HepG2 (cell line): Measurements from ENCODE around the gene SLC5A6. TPM values are rescaled to one million over a fixed set of nuclear protein-coding genes. Genes with fewer than 3 reads are reported as not detected.

ENCODE experiments used
- CENPT ChIP-seq: sonication (generic); formaldehyde crosslinking; IDR thresholded peaks from 2 replicates; pipeline ENCODE4 v1.8.0; 2022; ENCODE audit warnings: low read depth, mild to moderate bottlenecking, moderate library complexity, missing genetic modification reagents
- KLF16 ChIP-seq, 2 experiments: sonication (generic) in 1 of 2; formaldehyde crosslinking in 1 of 2; IDR thresholded peaks; 2 replicates each; pipeline versions ENCODE4 v1.6.1 to v1.8.0; 2016 to 2023; ENCODE audit warnings: missing genetic modification reagents in 2 of 2, missing compliant biosample characterization in 1 of 2
- NFE2 ChIP-seq: sonication (generic); formaldehyde crosslinking; IDR thresholded peaks from 2 replicates; pipeline ENCODE4 v1.4.0; 2020; ENCODE audit warnings: missing genetic modification reagents
- NFIB ChIP-seq: sonication (generic); formaldehyde crosslinking; IDR thresholded peaks from 2 replicates; pipeline ENCODE4 v1.9.0; 2021; ENCODE audit warnings: missing genetic modification reagents, mild to moderate bottlenecking, borderline replicate concordance
- NR1H2 ChIP-seq: sonication (generic); formaldehyde crosslinking; IDR thresholded peaks from 2 replicates; pipeline ENCODE4 v1.8.1; 2022; ENCODE audit warnings: low read depth, missing genetic modification reagents, borderline replicate concordance
- RELA ChIP-seq: sonication (generic); formaldehyde crosslinking; IDR thresholded peaks from 2 replicates; pipeline ENCODE4 v1.4.0; 2020; ENCODE audit warnings: missing genetic modification reagents
- REPIN1 ChIP-seq: sonication (generic); formaldehyde crosslinking; IDR thresholded peaks from 2 replicates; pipeline ENCODE4 v1.8.0; 2022; ENCODE audit warnings: missing genetic modification reagents, low read depth, mild to moderate bottlenecking, borderline replicate concordance
- RFXAP ChIP-seq: sonication (generic); formaldehyde crosslinking; IDR thresholded peaks from 2 replicates; pipeline ENCODE4 v1.4.0; 2020; ENCODE audit warnings: missing genetic modification reagents, borderline replicate concordance
- ZBTB7B ChIP-seq: sonication (generic); formaldehyde crosslinking; IDR thresholded peaks from 2 replicates; pipeline ENCODE4 v1.4.0; 2020; ENCODE audit warnings: missing genetic modification reagents
- ZIK1 ChIP-seq: sonication (generic); formaldehyde crosslinking; IDR thresholded peaks from 2 replicates; pipeline ENCODE4 v1.5.0; 2020; ENCODE audit warnings: mild to moderate bottlenecking, low read depth, missing genetic modification reagents, borderline replicate concordance
- ZNF101 ChIP-seq: sonication (generic); formaldehyde crosslinking; IDR thresholded peaks from 2 replicates; pipeline ENCODE4 v1.4.0; 2020; ENCODE audit warnings: mild to moderate bottlenecking, low read depth, missing genetic modification reagents, borderline replicate concordance
- ZNF768 ChIP-seq: sonication (generic); formaldehyde crosslinking; IDR thresholded peaks from 2 replicates; pipeline ENCODE4 v1.4.0; 2020; ENCODE audit warnings: missing genetic modification reagents
- polyA plus RNA-seq, 8 experiments: library from polyadenylated mRNA; depleted of rRNA in 3 of 8; stranded (reverse) in 7 of 8; unstranded in 1 of 8; fragments of >200 nt; fragmentation: Illumina TruSeq in 4 of 8; extraction: Trizol in 4 of 8; gene quantifications; 2 replicates each; pipeline versions ENCODE4 v1.2.1 to v1.2.3, GENCODE V29; 2011 to 2016; ENCODE audit warnings: low read depth in 4 of 8, missing spikeins in 1 of 8, mixed read lengths in 1 of 8; ENCODE audit not compliant: insufficient read depth in 1 of 8
- total RNA-seq, 5 experiments: library from RNA; depleted of rRNA; stranded (reverse); fragments of >200 nt; fragmentation: Illumina TruSeq; extraction: Trizol; gene quantifications; 2 replicates each; pipeline ENCODE4 v1.2.3, GENCODE V29; 2016; ENCODE audit warnings: low read depth in 1 of 5
- TF ChIP-seq, protein P1 (sequence below): sonication (generic); formaldehyde crosslinking; IDR thresholded peaks from 2 replicates; pipeline ENCODE4 v1.4.0; 2020; ENCODE audit warnings: missing genetic modification reagents, borderline replicate concordance
- TF ChIP-seq, protein P2 (sequence below): sonication (generic); formaldehyde crosslinking; conservative IDR thresholded peaks from 2 replicates; pipeline ENCODE4 v1.8.0; 2022; ENCODE audit warnings: mild to moderate bottlenecking, moderate library complexity, missing genetic modification reagents
- TF ChIP-seq, protein P3 (sequence below): sonication (generic); formaldehyde crosslinking; IDR thresholded peaks from 2 replicates; pipeline ENCODE4 v1.4.0; 2020; ENCODE audit warnings: missing genetic modification reagents

The SLC5A6 gene
- total and polyA plus RNA-seq, 2 of the 13 experiments (the other 11 are each of a cell fraction or from before 2014, with no cell fraction given), result 135 to 417 TPM

DNA sequence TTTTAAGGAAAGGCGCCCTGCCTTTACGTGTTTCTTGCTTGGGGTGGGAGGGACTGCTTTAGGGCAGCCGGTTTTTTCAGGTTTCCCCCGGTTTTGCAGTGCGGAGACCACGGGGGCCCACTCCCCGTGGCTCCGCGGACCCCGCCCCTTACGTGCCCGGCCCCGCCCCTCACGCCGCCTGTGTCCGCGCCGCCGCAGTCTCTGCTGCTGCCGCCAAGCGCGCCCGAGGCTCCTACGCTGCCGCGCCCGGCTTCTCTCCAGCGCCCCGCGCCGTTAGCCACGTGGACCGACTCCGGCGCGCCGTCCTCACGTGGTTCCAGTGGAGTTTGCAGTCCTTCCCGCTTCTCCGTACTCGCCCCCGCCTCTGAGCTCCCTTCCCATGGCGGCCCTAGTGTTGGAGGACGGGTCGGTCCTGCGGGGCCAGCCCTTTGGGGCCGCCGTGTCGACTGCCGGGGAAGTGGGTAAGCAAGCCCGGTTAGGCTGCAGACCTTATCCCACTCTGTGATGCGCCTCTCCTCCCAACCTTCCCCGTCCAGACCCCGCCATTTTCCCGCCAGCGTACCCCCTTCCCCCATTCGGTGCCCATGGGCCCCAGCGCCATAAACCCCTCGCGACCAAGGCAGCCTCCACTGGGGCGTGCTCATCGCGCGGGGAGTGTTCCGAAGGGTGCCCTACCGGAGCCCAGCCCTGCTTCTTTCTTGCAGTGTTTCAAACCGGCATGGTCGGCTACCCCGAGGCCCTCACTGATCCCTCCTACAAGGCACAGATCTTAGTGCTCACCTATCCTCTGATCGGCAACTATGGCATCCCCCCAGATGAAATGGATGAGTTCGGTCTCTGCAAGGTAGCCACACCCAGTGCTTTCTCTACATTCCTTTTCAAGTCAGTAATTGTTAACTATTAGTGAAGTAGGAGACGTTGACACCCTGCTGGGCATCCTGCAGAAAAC is 5.4 kb upstream of the SLC5A6 start, which contains the start of gene CAD (continued):
- TF ChIP-seq, protein P1, sequence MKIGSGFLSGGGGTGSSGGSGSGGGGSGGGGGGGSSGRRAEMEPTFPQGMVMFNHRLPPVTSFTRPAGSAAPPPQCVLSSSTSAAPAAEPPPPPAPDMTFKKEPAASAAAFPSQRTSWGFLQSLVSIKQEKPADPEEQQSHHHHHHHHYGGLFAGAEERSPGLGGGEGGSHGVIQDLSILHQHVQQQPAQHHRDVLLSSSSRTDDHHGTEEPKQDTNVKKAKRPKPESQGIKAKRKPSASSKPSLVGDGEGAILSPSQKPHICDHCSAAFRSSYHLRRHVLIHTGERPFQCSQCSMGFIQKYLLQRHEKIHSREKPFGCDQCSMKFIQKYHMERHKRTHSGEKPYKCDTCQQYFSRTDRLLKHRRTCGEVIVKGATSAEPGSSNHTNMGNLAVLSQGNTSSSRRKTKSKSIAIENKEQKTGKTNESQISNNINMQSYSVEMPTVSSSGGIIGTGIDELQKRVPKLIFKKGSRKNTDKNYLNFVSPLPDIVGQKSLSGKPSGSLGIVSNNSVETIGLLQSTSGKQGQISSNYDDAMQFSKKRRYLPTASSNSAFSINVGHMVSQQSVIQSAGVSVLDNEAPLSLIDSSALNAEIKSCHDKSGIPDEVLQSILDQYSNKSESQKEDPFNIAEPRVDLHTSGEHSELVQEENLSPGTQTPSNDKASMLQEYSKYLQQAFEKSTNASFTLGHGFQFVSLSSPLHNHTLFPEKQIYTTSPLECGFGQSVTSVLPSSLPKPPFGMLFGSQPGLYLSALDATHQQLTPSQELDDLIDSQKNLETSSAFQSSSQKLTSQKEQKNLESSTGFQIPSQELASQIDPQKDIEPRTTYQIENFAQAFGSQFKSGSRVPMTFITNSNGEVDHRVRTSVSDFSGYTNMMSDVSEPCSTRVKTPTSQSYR (CRISPR knock-in tag), result peak; percentile 28; the same call in 1 of the 2 replicates
- TF ChIP-seq, protein P2, sequence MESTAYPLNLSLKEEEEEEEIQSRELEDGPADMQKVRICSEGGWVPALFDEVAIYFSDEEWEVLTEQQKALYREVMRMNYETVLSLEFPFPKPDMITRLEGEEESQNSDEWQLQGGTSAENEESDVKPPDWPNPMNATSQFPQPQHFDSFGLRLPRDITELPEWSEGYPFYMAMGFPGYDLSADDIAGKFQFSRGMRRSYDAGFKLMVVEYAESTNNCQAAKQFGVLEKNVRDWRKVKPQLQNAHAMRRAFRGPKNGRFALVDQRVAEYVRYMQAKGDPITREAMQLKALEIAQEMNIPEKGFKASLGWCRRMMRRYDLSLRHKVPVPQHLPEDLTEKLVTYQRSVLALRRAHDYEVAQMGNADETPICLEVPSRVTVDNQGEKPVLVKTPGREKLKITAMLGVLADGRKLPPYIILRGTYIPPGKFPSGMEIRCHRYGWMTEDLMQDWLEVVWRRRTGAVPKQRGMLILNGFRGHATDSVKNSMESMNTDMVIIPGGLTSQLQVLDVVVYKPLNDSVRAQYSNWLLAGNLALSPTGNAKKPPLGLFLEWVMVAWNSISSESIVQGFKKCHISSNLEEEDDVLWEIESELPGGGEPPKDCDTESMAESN (CRISPR knock-in tag), result 0 out of 2 replicates have a peak, but pooled peaks have one; percentile 41
- TF ChIP-seq NFIB, result no peak
- TF ChIP-seq, protein P3, sequence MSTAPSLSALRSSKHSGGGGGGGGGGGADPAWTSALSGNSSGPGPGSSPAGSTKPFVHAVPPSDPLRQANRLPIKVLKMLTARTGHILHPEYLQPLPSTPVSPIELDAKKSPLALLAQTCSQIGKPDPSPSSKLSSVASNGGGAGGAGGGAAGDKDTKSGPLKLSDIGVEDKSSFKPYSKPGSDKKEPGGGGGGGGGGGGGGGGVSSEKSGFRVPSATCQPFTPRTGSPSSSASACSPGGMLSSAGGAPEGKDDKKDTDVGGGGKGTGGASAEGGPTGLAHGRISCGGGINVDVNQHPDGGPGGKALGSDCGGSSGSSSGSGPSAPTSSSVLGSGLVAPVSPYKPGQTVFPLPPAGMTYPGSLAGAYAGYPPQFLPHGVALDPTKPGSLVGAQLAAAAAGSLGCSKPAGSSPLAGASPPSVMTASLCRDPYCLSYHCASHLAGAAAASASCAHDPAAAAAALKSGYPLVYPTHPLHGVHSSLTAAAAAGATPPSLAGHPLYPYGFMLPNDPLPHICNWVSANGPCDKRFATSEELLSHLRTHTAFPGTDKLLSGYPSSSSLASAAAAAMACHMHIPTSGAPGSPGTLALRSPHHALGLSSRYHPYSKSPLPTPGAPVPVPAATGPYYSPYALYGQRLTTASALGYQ, result peak; percentile 31; the same call in 1 of the 2 replicates
- peak; percentile 55; the same call in 1 of the 2 replicates for TF ChIP-seq ZNF768 (CRISPR knock-in tag)
- TF ChIP-seq RELA, result no peak
- peak; percentile 47; the same call in 1 of the 2 replicates for TF ChIP-seq RFXAP (CRISPR knock-in tag)
- peak; percentile 66; the same call in 1 of the 2 replicates for TF ChIP-seq ZIK1 (CRISPR knock-in tag)
- TF ChIP-seq KLF16 (CRISPR knock-in tag; IDR thresholded peaks at IDR 0.05), result peak; percentile 35 to 77; a peak in 1 of 4 replicates
- 0 out of 2 replicates have a peak, but pooled peaks have one; percentile 10 for TF ChIP-seq NR1H2
- TF ChIP-seq NFE2 (CRISPR knock-in tag), result no peak
- no peak for TF ChIP-seq ZBTB7B (CRISPR knock-in tag)
- peak; percentile 85 for TF ChIP-seq REPIN1 (CRISPR knock-in tag)
- no peak for TF ChIP-seq ZNF101 (CRISPR knock-in tag)
- peak; percentile 77; the same call in 1 of the 2 replicates for TF ChIP-seq CENPT (CRISPR knock-in tag)
